ENCODE data around the gene GHRH.

Gene GHRH

DNA sequence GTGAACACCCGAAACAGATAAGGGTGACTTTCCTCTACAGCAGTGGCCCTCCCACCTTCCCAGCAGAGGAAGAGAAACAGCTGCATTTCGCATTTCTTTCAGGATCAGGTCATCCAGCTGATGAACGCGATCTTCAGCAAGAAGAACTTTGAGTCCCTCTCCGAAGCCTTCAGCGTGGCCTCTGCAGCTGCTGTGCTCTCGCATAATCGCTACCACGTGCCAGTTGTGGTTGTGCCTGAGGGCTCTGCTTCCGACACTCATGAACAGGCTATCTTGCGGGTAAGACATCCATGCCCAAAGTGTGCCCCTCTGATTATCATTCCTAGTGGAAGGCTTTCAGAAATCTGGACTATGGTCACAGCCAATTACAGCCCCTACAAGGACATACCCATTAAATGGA, 54.4 kb downstream of the GHRH start:
- DNase-seq (ENCODE audit: low read depth in 2 of 3, low spot score in 1 of 3), result no peak

DNA sequence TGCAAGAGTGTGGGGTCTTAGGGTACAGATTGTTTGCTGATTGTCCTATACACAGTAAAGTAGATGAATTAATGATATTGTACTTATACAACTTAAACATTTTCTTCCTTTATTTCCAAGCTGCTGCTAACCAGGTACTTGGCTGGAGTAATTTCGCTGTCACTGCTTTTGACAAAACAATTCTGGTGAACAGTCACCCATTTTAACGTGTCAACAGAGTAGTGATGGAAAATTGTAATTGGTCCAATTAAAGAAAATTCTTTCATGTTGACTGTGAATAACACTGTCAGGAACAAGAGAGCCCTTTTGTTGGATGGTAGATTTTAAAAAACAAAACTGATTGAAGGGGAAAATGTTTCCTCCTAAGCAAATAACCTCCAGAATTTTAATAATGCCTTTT, 55.8 kb downstream of the GHRH start:
- no peak for DNase-seq (ENCODE audit: low read depth in 2 of 3, low spot score in 1 of 3)

DNA sequence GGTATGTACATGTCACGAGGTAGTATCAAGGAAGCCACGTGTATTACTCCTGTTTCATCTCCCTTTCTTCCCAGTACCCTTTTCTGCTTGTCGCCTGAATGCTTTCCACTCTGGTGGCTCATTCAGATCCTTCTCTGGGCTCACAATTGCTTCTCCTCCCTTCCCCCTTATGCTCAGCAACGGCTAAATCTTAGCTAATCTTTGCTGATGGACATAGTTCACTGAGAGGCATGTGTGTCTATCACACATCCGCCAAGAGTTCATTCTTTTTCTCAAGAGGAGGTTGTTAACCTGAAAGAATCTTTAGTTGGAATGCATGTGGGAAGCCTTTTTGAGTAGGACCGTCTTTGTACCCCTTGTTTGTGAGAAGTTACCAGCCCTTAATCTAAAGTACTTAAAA, 56.5 kb downstream of the GHRH start:
- DNase-seq (ENCODE audit: low read depth in 2 of 3, low spot score in 1 of 3), result no peak

DNA sequence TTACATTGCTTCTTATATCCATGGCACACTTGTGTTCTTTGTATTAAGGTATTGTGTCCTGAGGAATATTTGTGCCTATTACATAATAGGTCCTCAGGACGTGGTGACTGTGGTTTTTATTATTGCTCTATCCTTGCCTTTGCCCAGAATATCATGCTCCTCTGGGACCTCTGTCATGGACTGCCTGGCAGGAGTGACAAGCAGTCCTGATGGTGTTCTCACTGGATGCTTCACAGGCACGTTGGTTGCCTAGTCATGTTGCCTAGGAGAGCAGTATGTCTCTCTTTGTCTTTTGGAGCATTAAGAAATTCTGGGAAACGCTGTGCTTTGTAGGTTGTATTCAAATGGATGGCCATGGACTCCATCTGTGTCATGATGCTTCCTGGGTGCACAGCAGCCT, 57.6 kb downstream of the GHRH start:
- DNase-seq (ENCODE audit: low read depth in 2 of 3, low spot score in 1 of 3), result no peak

DNA sequence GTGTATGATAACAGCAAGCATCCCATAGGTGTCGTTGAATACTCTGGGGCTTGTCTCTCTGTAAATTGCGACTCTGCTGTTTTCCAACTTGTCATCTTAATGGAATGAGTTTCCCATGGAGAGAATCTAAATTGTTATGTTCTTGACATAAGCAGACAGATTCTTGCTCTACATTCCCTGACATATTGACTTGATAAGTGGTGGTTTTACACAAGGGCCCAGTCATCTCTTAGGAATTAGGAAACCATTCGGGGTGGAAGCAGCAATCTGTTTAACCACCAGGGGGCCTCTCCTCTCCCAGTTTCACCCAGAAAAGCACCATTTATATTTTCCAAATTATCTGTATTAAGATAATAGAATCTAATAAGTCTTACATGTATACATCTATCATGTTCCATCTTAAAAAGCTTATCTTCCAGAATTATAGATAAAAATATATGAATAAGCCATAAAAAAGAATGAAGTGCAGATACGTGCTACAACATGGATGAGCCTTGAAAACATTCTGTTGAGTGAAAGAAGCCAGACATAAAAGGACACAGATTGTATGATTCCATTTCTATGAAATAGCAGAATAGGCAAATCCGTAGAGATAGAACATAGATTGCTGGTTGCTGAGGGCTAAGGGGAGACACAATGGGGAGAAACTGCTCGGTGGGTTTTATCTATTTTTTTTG, 59.2 kb downstream of the GHRH start:
- no peak for DNase-seq (ENCODE audit: low read depth in 2 of 3, low spot score in 1 of 3)

DNA sequence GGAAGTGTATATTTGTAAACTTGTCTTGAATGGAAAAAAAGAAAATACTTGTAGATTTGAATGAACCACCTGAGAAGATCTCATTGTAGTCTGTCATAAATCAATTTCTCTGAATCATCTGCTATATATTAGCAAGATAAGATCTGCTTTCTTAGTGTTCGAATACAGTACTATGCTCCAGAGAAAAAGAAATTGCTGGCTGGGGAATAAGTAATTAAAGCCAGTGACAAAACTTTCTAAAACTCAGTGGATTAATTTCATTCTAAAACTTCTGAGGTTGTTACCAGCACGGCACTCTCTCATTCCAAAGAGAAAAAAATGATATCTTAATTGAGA, 59.8 kb downstream of the GHRH start:
- no peak for DNase-seq (ENCODE audit: low read depth in 2 of 3, low spot score in 1 of 3)

Data from stimulated activated CD4-positive, alpha-beta T cell treated with anti-CD3 and anti-CD28 coated beads, Interleukin-12 subunit alpha, Interleukin-12 subunit beta, amount 100 ng/mL, for 48 hours (primary cell).